Inflammatory macrophage (primary cell): Measurements from ENCODE around the gene ACACA.

Source experiments
- DNase-seq, 2 donors: peaks; one replicate each; pipeline ENCODE4 v3.0.0-alpha.2; 2020 to 2022

The ACACA gene

DNA sequence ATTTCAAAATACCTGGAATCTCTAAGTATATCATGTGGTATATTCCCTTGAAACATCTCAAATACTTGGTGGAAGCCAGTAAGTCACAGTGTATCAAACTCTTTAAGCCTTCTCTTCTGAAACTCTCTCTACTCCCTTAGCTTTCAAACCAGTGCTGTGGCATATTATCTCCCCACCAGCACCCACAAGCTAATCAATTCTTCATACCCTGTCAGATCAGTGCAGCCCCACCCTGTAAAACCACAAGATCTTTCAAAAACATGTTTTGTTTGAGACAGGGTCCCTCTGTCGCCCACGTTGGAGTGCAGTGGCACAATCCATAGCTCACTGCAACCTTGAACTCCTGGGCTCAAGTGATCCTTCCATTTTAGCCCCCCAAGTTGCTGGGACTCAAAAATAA is 122.4 kb downstream of the ACACA start:
- no peak for DNase-seq

DNA sequence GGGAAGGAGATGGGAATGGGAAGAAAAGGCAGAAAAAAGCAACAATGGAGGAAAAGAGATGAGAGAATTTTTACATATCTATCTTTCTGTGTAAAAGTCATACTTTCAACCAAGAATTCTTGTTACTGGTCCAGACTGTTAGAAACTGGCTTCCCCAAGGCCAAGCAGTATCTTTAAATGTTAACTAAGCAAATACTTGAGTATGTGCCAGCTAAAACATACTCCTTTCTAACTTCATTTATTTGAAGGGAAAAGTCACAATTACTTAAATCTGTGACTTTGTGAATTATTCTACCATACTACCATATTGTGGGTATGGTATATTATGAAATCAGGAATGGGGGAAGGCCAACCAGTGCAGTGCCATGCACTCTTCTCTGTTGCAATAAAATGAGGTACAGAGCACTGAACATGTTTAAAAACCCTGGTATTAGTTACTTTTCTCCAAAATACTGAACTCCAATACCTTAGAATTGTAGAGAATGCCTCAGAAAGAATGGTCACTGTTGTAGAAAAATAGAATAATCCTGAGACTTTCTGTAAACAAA is 123.1 kb downstream of the ACACA start:
- DNase-seq = no peak

DNA sequence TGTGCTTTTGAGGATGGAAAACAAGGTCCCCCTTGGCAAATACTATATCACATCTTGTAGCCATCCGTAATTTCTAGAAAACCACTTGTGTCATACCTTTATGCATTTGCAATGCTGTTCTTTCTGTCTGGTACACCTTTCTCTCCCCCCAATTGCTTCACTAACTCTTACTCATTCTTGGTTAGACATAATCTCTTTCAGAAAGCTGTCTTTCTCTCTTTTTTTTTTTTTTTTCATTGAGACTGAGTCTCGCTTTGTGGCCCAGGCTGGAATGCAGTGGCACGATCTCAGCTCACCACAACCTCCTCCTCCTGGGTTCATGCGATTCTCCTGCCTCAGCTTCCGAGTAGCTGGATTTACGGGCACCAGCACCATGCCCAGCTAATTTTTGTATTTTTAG is 125.8 kb downstream of the ACACA start:
- no peak for DNase-seq

DNA sequence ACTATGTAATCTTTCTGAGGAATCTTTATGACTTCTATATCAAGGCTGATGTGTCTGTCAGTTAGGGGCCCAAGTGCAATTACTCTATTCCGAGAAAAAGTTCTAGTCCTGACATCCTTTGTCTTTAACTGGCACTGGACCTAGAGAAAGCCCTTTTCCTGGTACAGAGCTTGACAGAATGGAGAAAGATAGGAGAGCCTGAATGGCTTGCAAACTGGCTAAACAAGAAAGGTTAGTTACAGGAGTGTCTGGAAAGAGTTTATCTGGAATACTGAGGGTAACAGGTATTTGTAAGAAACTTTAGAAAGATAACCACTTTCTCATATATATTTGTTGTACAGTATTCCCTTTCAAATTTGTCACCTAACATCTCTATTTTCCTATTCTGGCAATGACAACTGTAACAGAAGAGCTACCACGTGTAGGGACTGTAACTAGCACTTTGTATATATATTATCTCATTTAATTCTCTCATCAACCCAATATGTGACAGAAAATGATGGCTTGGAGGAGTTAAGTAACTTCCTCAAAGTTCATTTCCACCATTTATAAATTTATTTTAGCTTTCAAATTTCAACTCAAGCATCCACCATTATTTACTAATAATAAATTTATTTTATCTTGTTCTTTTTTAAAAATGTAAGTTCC is 128.3 kb downstream of the ACACA start:
- no peak for DNase-seq

DNA sequence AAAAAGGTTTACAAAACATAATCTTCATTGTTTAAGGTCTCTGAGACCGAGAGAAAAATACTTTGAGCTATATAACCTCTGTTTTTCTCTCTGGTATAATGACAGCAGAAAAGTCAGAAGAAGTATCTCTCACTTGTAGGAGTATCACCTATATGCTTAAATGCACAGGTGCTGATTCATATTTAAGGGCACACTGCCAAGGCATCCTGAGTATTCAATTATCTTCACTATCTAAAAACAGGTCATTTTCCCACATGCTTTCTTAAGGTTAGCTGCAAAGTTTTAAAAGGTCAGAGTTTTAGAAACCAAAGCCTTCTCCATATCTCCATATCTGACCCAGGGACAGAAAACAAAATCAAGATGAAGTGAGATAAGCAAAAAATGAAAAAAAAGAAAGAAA is 130.2 kb downstream of the ACACA start:
- DNase-seq = no peak

DNA sequence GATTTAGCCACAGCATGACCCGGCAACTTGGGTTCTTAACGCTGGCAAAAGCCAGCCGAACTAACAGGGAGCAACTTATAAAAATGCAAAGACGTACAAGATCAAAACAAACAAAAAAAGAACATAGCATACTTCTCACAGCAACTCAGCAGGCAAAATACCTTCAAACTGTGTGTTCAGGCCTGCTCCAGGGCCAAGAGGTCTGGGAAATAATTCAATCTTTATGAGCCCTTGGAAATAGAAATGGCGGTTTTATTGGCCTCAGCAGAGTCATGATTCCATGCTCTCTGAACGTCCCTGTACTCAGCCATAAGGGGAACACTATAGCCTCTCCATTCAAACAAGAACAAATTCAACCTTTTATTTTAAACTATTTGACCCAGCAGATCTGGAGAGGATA is 132.2 kb downstream of the ACACA start:
- no peak for DNase-seq

DNA sequence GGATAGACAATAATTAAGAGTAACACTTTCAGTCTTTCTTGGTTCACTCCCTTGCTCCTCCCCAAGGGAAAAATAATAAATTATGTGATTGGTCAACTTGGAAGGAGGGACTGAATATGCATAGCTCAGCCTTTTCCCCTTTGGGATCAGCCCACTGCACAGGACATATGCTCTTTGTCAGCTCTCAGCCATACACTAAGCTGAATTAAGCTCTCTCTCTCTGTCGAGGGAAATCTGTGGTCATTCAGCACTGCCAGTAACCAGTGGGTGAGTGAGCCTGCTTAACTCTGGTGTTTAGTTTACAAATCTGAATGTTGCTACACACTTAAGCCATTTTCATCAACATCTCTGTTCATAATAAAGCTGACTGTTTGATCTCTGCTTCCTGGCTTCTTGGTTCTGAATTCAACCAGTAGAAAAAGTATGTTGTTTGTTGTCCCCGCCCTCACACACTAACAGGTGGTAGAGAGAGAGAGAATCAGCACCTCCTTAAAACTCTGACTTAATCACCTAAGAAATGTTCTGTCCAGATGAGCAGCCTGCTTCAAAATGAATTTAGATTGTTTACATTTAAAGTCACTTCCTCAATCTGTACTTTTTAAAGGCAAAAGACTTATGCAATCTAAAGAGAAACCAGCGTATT is 133.1 kb downstream of the ACACA start:
- peak; percentile 22 to 43 for DNase-seq

DNA sequence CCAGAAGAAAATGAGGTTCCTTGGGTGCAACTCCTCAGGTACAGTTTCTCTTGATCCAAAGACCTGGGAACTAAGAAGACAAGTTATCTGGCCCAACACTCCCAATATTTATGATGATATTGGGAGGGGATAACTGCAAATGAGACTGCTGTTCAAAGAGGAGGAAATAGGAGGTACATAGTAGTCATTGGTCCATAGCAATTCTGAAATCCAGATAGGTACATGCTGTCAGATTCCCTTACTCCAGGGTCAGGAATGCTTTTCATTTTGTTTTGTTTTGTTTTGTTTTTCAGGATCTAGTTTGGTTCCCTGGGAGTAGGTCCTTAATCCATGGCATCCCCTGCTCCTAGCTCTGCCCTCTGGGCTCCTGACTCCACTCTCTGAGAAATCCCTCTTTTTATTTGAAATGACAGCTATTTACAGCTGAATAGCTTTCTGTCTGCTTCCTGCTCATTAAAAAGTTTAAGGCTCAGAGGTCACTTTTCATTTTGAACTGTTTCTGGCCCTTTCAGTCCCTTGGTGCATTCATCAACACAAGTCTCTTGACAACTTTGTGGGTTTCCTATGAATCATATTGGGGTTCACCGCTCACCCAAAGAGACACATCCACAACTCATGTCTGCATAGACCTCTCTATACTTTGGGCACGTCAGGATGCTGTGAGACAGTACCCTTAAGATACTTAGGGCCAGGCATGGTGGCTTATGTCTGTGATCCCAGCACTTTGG is 141.0 kb downstream of the ACACA start:
- no peak for DNase-seq

DNA sequence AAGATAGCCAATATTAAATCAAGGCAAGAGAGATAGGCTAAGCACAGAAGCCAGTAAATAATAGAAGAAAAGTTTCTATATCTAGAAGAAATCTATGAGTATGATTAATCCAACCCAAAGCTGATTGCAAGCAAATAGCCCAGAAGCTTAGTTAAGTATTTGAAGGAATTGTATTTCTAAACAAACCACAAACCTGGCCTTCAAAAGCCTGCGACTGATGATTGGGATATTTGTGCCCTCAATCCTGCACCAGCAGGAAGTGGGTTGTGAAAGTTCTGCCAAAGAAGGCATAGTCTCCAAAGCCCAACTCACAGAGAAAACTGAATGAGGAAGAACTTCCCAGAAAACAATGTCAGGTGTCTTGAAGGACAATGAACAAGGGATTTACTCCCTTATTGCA is 145.3 kb downstream of the ACACA start:
- DNase-seq = no peak

DNA sequence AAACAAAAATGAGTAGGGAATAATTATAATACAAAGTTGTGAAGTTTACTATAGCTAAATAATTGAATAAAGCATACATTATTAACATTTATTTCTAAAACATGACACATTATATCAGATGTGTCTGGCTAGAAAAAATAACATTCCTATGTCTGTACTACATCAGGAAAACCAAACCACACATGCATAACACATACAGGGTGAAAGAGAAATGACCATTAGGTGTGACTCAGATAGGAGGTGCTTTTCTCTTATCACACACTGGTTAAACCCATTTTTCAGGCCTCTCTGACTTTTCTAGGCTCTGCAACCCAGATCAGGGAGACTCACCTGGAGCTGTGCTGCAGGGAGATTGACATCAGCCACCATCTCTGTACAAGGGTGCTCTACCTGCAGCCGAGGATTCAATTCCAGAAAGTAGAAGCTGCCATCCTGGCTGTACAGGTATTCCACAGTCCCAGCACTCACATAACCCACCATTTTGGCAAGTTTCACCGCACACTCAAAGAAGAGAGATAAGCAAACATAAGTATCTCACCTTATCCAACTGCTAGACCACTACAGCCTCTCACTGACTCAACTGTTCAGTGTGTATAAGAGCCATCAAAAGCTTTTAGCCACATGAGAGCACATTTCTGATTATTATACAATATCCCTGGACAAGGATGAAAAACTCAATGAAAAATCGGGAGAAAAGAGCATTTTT is 147.5 kb downstream of the ACACA start:
- DNase-seq = no peak

DNA sequence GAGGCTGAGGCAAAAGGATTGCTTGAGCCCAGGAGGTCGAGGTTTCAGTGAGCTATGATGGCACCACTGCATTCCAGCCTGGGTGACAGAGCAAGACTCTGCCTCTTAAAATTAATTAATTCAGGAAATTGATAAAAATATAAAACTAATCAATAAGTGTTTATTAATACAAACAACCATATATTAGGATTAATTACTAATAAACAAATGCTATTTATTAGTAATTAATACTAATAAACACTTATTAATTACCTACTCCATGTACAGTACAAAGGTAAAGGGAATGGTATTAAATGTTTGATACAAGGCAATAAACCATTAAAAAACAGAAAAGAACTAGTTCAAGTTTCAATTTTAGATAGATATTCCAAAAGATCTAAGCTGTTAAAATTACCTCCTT is 150.0 kb downstream of the ACACA start:
- no peak for DNase-seq

DNA sequence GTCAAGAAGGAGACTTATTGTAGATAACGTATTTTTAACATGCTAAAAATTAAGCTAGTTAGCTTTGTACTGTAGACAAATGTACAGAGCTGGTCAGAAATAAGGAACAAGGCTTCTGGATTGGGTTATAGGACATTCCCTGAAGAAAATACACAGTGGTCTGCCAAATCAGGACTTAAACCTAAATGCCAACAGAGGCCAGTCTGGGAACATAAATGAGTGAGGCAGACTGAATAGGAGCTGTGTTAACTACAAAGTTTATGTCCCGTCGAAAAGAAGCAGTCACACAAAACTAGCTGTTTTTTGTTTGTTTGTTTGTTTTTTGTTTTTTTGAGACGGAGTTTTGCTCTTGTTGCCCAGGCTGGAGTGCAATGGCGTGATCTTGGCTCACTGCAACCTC is 151.2 kb downstream of the ACACA start:
- DNase-seq = no peak

DNA sequence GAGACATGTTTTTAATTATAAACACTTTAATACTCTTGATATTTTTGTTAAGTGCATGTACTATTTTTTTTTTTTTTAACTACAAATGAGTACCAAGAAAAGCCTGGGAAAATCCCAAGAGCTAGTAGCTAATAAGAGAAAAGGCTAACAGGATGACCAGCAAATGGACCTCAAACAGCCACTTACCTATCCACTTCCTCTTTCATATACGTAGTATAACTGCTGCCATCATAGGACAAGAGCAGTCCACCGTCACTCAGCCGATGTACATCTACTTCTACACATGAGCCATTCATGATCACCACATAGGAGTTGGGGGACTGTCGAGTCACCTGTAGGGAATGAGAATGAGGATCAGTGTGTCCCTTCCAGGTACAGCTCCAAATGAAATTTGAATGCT is 158.8 kb downstream of the ACACA start:
- no peak for DNase-seq

DNA sequence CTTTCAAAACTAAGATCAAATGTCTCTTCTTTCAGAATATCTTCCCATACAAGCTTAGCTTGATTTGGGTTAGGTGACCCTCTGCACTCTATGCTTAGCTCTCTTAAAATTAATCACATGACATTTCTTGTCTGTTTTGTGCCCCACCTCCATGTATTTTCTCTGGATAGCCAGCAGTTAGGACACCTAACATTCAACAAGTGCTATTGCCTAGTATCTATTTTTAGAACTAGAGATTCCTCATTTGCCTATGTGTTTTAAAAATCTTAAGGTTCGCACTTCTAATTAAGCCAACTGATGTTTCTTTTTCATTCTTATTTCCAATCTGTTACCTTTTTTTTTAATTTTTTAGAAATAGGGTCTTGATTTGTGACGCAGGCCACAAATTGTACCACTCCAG is 160.6 kb downstream of the ACACA start:
- no peak for DNase-seq

DNA sequence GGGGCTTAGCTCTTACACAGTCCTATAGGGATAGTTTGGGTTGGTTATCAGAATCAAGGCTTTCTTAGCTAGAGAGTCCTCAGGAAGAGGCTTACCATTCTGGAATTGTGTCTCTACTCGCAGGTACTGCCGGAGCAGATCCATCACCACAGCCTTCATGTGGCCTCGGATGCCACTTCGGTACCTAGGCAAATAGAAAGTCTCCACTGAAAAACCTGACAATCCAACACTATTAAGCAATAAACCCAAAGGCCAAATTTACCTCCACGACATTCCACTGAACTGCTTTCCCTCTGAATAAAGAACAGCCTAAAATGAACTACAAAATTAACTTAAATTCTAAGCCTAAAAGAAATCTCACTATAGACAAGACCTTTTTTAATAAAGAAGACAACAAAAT is 166.3 kb downstream of the ACACA start:
- DNase-seq = no peak

DNA sequence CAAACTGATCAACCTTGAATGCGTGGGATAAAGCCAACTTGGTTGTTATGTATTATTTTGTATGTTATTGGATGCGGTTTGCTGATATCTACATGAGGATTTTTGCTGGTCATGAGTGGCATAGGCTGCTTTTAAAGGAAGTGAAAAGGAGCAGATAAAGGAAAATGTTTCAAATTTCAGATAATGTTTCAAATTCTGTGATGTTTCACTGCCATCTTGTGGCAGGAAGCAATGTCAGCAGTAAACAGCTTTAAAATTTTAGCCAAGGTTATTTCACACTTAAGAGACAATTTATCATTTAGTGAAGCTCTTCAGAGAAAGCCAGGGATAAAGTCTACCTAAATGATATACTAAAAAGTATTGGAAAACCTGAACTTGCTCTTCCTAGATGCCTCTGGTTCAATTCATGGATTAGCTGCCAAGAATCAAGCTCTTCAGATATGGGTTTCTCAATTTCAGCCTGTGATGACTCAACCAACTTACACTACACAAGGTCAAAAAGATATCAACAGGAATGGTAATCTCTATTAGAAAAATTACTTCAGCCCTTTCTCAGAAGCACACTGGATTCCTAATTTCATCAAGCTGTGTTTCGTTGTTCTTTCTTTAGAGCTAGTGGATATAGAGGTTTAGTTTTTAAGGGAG is 166.8 kb downstream of the ACACA start:
- peak; percentile 19 to 26 for DNase-seq

DNA sequence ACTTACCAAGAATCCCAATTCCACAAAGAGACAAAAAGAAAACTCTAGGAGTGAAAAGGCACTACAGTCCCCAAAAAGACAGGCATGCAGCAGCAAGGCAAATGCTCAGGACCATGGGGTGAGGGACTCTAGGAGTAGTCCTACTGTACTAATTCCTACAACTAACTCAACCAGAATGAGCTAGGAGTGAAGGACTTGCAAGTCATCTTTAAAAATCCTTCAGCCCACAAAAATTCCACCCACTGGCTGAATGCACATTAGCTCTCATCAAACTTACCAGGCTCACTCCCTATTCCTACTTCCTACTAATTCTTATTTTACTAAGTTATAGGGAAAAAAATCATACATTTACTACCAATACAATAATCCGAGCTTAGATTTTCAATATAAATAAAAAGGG is 172.5 kb downstream of the ACACA start:
- no peak for DNase-seq

DNA sequence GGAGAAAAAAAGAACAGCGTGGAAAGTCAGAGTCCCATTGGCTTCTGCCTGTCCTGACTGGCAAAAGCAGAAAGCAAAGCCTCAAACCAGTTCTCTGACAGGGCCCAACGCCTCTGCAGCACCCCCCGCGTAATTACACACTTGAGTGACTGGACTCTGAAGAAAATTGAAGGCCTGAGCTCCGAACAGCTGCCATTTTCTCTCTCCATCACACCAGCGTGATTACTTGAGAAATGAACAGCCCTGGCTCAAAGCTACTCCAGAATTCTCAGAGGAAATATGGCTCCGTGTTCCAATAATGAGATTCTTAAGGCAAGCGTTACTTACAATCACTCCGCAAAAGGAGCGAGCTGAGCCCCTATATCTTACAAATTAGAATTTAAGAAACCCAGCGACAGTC is 173.6 kb downstream of the ACACA start:
- no peak for DNase-seq

DNA sequence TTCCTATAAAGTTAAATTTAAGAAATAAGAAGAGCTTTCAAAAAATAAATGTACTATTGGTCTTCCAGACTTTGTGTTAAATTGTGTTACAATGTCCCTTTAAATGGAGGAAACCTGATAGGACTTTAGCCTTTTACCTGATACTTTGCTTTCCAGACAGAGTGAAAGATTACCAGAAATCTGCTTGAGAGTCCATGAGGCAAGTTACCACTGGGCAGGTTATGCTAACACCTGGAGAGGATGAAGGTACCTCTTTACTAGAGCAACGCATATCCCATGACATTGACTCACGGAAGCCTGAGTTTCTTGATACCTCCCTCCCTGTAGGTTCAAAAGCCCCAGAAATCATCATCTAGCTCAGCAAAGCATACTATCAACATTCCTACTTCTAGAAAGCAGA is 174.7 kb downstream of the ACACA start:
- DNase-seq = no peak

DNA sequence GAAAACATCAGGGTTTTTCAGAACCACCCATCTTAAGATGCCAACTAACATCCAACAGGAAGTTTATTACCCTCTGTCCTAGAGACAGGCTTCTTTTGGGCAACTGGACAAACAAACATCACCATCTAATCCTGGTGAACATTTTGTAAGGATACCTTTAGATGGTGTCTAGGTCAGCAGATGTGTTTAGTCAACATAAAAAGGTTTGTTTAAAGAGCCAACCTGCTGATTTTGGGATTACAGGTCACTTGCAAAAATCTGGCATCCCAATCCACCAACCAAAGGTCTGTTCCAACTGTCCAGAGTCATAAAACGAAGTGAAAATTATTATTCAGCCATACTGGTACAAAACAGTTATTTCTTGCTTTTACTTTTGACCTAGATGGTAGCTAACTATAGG is 176.0 kb downstream of the ACACA start:
- no peak for DNase-seq

DNA sequence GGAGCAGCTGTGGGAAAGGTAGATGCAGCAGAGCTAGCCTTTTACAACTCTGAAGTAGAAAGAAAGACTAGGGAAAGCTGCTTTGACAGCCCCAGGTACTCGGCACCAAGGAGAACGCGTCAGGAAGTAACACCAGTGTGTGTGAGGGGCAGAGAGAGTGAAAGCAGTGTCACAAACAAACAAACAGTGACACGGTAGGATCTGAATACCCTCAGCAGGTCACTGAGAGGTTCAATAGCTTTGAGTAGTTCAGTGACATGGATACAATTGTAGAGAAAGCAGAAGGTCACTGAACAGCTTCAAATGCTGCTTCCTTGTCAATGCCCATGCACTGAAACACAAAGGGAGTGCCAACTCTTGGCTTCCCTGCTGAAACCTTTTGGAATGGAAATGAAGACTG is 181.2 kb downstream of the ACACA start:
- DNase-seq = no peak

DNA sequence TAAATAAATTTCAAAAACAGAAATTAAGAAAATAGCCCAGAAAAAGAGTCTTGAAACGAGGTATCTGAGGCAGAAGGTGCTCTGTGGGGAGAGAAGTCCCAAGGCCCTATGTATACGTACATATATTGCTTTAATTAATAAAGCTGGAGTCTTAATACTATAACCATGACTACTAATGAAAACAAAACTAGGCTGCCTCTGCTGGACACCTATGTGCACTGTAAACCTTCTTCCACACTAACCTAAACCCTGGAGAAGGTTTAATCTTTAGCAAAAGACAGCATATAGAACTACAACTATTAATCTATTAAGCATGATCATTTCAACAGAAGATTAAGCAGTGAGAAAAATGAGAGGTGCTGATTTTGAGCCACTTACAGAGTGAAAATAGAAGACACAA is 184.8 kb downstream of the ACACA start:
- no peak for DNase-seq

DNA sequence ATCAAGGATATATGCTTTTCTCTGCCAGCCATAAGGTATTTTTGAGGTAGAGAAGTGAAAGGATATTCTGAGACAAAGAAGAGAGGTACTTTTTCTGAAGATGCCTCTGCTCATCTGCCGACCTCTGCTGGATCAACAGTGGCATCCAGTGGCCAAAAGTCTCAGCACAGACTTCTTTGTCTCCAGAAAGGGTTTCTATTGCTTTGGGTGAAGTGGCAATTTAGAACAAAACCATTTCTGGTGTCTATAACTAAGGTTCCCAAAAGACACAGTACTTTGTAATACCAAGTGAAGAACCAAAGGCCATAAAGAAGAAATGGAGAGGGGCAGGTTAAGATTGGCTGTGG is 186.1 kb downstream of the ACACA start:
- peak in 1 of 2 donors; percentile 11 for DNase-seq
